HG03280 (cell line): ENCODE results near the gene PPFIA2.

Experiments
- ATAC-seq: cut with Tn5 transposase; IDR thresholded peaks from one replicate; pipeline ENCODE4 v1.9.1; 2021; ENCODE audit warnings: mild to moderate bottlenecking, moderate library complexity; ENCODE audit not compliant: unreplicated experiment

The PPFIA2 gene

GRCh38 chr12:81288651-81289050 is 470.5 kb downstream of the PPFIA2 start:
- ATAC-seq: no peak

DNA sequence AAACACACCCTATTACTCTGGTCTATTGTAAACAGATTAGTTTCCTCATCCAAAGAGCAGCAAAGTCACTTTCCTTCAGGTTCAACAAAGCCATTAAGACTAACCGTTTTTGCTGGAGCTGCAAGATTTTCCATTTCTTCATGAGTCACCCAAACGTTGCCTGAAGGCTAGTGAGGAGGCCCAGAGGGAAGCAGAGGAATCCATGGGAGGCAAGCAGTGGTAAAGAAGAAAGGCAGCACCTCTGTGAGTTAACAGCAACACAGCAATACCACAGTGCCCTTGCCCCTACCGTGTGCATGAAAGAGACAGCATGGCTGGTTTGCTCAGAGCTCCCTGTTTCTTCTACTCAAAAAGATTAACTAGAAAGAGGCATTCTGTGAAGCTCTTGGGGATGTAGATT is 475.0 kb downstream of the PPFIA2 start:
- ATAC-seq: no peak

- no peak for ATAC-seq
Observed at GRCh38 chr12:81274637-81275529, 484.3 kb downstream of the PPFIA2 start.

DNA sequence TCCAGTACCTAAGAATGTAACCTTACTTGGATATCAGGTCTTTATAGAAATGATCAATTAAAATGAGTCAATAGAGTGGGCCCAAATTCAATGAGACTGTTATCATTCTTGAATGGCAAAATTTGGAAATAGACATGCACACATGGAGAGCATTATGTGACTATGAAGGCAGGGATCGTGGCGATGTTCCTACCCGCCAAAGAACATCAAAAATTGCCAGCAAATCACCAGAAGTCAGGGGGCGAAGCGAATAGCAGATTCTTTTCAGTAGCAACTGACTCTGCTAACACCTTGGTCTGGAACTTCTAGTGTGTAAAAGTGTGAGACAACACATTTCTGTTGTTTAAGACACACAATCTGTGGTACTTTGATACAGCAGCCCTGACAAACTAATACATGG is 488.8 kb downstream of the PPFIA2 start:
- no peak for ATAC-seq

- ATAC-seq: no peak
Observed at GRCh38 chr12:81263072-81263471, 496.1 kb downstream of the PPFIA2 start.

DNA sequence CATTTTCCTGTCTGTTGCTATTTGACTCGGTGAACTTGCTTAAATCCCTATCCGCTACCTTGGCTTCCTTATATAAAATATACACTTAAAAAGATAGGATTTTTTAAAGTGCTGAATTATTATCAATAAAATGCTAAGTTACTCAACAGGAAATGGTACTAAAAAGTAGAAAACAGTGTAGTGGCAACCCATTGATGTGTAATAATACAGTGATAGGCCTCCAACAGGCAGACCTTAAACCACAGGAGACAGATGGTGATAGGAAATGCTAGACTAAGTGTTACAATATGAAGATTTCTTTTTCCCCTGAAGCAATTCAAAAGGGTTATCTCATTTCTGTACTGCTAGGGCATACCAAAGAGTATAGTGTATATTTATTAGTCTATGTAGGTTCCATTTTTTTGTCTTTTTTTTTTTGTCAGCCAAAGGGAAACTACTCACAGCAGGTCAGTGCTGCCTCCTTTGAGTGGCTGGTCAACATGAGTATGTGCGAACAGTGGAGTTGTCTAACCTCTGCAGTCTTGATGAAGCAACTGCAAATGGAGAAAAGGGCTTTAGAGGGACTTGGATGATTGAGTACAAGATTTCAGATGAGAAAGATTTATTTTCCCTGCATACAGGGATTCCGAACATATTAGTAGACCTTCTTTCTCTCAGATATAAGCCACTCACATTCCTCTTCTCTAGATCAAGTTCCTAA is 497.5 kb downstream of the PPFIA2 start:
- ATAC-seq: no peak

DNA sequence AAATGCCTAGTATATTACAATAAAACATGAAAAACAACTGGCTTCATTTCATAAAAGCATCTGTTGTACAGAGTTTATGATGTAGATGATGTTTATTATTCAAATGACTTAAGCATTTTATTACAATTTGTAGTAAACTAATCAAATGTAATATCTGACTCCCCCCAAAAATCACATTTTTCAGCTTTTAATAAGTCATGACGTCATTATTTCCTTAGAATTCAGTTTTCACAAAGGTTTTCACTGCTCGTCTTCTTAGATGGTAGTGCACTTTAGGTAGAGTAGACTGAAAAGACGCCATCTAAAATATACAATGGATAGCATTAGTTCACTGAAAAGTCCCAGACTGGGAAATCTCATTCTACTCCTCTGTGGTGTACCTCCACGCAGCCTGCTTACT is 499.8 kb downstream of the PPFIA2 start:
- ATAC-seq: no peak

DNA sequence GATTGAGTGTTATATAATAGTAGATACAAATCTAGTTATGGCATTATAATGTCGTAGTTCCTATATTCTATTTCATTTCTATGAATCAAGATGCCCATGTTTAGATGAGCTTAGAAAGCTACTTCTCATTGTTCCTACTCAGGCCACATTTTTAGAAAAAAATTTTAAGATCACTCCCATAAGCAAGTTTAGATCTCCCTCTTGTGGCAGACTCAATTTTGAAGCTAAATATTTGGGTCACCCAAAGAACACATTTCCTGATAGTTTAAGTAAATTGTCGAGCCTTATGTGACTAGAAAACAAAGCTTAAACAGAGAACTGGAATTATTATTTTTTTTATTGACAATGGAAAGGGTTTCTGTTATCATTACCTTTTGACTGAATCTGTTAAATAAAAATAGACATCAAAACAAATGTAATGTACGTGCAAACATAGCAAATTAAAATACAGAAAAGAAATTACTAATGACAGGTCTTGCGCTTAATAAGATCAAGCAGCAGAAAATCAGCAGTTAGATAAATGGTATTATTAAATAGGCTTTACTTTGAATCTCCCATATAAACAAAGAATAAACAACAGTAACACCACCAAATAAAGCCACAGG is 501.1 kb downstream of the PPFIA2 start:
- no peak for ATAC-seq

GRCh38 chr12:81255947-81256346 is 503.2 kb downstream of the PPFIA2 start:
- no peak for ATAC-seq

DNA sequence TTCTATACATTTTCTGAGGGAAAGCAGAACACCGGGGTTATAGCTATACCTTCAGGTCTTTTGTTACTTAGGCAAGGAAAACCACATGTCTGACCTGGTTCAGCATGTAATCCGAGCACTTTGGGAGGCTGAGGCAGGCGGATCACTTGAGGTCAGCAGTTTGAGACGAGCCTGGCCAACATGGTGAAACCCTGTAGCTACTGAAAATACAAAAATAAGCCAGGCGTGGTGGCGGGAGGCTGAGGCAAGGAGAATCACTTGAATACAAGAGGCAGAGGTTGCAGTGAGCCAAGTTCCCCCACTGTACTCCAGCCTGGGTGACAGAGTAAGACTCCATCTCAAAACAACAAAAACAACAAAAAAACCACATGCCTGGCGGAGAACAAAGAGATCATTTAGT is 503.7 kb downstream of the PPFIA2 start:
- ATAC-seq: no peak

DNA sequence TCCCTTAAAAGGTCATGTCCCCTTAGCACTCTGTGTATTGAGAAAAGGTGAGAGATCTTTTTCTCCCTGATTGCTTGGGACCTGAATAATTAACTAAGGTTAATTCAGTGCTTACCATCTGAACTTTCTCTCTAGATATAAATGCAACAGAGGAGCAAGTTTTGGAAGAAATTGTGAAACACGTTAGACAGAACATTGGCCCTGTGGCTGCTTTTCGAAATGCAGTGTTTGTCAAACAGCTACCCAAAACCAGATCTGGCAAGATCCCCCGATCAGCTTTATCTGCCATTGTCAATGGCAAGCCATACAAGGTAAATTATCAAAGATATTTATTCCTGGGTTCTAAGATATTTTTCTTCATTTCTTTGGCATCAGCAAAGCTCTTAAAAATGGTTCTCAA is 505.8 kb downstream of the PPFIA2 start:
- ATAC-seq: no peak

- ATAC-seq: no peak
Observed at GRCh38 chr12:81252228-81252627, 506.9 kb downstream of the PPFIA2 start.

DNA sequence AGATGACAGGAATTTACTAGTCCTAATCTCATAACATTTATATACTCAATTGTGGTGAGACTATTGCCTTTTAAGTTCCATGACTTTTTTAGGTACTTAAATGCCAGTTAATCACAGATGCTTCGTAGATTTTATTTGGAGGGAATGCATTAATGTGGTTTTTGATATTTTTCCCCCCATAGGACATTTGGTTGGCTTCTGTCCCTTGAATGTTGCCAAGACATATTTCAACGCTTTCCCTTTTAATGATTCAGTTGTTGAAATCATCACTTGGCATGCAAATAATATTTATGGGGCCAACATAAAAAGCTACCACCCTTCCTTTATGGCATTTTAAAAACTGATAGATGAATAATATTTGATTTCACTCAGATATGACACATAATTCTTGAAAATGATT is 509.2 kb downstream of the PPFIA2 start:
- no peak for ATAC-seq

DNA sequence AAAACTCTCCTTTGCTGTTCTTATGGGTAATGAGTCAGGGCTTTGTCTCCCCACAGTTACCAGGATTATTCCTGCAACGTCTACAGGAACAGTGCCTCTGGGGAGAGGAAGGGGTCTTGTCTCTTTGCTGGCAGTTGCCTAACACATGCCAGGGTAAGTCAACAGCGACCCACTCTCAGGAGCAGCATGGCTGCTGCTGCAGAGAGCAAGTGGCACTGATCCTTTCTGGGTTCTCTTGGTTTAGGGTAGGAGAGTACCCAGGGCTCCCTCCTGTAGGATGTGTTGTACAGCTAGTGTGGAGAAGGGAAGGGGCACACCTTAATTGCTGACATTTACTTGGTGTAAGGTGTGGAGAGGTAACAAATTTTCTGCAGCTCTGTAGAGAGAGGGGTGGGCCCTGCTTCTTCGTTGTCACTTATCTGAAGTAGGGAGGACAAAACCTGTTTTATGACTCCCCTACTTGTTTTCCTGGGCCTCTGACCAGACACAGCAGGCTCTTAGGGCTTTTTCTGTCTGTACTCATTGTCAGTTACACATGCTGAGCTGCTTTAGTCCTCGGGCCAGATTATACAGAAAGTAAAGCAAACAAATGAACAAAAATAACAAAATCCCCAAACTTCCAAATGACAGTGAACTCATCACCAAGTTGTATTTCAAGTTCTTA is 513.1 kb downstream of the PPFIA2 start:
- ATAC-seq: no peak

DNA sequence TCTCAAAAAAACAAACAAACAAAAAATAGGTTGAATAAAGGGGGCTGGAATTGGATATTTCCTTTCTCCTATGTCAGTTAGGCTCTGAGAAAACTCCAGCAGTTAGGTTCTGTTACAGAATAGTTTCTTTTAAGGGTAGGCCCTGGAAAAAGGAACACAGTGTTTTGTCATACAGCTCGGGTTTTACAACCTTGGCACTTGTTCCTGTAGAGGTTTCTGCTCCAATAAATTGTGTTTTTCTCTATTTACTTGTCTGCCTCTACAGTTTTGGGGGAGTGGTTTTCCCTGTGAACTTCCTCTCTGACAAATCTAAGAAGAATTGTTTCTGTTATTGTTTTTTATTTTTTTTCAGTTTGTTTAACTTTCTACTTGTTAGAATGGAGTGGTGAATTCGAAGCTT is 513.7 kb downstream of the PPFIA2 start:
- ATAC-seq: no peak

GRCh38 chr12:81231574-81232368 is 527.4 kb downstream of the PPFIA2 start:
- ATAC-seq: no peak

DNA sequence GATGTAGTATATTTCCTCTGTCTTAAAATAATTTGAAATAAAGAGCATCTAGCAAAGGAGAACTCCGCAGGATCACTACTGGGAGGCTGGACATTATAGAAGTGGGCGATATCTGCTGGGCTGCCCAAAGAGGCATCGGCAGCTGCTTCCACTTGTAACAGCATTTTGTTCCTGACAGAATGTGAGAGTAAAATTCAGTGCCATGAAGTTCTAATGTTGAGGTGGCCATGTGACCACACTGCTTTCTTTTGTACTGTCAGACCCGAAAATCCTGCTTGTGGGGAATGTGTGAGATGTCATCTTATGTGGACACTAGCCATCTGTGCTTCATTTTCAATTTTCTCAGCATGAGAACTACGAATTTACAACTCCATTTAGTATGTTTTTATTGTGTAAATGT is 529.4 kb downstream of the PPFIA2 start:
- no peak for ATAC-seq

GRCh38 chr12:81224626-81225025 is 534.5 kb downstream of the PPFIA2 start:
- ATAC-seq: no peak

- ATAC-seq: no peak
Observed at GRCh38 chr12:81222846-81223592, 536.1 kb downstream of the PPFIA2 start.

DNA sequence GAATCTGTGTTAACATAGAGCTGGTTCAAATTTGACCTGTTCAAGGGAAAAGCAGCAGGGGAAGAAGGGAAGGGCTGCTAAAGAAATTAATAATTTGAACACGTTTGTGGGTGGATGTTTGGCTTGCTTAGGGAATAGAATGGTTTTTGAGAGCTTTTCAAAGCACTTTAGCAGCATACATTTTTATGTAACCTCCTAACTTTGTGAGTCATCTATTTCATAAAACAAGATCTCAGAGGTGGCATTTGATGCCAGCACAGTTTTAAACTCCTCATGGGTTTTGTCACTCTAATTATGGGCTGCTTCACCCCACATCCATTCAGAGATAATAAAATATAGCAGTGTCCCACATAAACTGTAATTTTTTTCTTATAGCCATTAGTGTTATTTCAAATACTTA is 537.5 kb downstream of the PPFIA2 start:
- ATAC-seq: no peak
